GM12874 (cell line): ENCODE results near the gene MAML2.

Experiments
- TF ChIP-seq, protein P1 (sequence below): IDR thresholded peaks from 2 replicates; pipeline ENCODE4 v1.5.1; 2011; ENCODE audit warnings: low read depth, mild to moderate bottlenecking, control low read depth, low read length, moderate library complexity; ENCODE audit not compliant: insufficient read depth

The MAML2 gene

DNA sequence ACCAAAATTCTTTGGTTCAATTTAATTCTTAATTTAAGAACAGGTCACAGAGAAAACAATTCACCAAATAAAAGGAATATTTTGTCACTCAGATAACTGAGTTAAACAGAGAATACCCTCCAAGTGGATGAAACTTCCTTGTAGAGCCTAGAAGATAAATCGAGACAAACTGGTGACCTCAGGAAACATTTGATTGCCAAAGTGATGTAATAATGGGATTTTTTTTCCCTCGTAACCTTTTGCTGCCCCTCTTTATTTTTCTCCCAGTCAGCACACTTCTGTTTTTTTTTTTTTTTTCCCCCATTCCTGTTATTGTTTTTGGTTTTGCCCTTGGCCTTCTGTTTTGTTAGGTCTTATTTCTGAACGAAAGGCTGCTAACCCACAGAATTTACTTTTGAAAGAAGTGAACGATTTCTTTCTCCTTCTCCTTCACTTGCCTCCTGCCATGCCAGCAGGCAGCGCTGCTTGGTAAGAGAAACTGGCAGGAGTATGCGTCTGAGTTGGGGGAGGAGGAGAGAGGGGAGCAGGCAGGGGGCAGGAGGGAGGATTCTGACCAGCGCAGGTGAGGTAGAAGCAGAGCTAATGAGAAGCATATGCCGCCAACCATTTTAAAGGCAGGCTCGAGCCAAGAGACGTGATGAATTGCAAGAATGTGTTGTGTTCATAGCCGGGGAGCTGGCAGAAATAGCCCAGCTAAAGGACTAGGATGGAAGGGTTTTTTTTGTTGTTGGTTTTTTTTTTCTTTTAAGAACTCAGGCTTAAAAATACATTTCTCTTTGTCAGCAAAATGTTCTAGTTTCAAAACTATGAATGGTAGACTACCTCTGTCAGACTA lies 297.2 kb downstream of the MAML2 start:
- TF ChIP-seq, protein P1, sequence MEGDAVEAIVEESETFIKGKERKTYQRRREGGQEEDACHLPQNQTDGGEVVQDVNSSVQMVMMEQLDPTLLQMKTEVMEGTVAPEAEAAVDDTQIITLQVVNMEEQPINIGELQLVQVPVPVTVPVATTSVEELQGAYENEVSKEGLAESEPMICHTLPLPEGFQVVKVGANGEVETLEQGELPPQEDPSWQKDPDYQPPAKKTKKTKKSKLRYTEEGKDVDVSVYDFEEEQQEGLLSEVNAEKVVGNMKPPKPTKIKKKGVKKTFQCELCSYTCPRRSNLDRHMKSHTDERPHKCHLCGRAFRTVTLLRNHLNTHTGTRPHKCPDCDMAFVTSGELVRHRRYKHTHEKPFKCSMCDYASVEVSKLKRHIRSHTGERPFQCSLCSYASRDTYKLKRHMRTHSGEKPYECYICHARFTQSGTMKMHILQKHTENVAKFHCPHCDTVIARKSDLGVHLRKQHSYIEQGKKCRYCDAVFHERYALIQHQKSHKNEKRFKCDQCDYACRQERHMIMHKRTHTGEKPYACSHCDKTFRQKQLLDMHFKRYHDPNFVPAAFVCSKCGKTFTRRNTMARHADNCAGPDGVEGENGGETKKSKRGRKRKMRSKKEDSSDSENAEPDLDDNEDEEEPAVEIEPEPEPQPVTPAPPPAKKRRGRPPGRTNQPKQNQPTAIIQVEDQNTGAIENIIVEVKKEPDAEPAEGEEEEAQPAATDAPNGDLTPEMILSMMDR, result no peak

DNA sequence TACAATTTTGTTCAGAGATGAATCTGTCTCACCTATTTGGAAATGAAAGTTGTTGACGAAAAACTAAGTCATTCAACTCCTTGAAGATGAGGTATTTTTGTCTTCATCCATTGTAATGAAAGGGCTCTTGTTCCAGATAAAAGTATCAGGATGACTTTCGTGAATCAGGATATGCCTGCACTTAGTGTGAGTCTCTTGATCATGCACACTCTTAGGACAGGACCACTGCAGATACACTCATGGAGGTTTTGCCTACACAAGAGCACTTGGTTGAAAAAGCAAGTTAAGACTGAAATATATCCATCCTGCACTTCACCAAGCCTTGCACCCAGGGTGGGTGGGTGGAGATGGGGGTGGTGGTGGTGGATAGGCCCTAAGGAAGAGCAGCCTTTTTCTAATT lies 298.2 kb downstream of the MAML2 start:
- TF ChIP-seq, protein P1, result no peak

DNA sequence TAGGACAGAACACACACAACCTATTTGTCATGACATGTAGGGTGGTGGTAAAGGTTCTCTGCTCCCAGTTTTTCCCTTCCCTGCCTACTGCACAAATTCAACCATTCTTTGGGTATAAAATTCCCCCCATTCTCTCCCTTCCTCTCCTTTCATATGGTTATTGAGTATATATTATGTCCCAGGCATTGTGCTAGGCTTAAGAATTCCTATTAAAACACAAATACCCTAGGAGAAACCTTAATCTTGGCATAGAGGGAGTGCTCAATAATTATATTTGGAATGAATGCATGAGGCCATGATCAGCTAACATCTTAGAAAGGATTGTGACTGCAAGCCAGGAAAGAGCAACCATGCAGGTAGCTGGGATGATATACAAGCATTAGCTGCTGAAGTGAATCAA lies 298.7 kb downstream of the MAML2 start:
- TF ChIP-seq, protein P1, result no peak

DNA sequence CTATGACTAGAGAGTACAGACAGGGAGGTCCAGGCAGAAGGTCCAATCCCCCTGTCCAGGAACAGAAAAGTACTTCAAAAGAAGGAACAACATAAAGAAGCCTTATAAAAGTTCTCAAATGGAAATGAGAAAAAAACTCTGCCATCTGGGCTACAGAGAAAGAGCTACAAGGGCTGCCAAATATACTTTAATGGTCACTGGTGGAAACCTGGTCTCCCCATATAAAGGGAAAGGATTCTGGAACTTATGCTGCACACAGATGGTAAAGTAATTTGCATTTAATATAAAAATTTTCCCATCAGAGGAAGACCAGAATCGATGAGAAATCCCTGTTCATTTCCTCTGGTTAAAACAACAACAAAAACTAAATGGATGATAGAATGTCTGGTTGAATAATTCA lies 299.7 kb downstream of the MAML2 start:
- TF ChIP-seq, protein P1, result no peak

DNA sequence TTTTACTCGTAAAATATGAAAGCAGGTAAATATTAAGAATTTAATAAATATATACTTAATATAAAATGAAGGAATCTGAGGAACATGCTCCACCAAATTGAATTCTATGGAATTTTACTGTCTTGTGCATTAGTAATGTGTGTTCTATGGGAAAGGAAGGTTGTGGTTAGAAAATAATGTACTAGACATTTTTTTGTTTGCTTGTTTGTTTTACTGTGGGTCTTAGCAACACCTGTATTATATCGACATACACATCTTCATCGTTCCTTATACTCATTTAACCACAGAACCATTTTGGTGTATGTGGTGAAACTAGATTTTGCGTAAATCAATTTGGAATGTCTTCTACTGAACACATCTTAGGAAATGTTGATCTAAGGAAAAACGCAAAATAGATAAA lies 304.9 kb downstream of the MAML2 start:
- TF ChIP-seq, protein P1, result no peak

DNA sequence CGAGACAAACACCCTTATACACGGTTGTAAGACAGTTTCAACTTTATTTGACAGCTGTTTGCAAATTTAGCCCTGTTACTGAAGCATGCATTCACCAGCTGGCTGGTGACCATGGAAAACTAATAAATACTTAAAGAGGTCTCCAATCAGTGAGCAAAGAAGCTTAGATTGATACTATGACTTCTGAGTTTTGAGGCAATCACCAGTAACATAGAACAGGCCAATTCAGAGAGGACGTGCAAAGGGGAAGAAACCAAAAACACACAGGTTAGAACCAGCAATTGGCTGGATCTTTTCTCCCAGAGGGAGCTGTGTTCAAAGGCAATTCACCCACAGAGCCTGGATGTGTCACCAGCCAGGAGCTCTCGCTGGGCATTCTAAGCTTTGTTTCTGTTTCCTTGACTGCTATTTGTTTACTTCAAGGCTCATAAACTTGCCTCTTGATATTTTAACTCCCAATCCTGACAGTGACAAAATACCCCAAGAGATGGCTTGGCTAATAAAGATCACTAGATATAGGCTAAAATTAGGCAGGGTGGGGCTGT lies 305.5 kb downstream of the MAML2 start:
- TF ChIP-seq, protein P1, result no peak

DNA sequence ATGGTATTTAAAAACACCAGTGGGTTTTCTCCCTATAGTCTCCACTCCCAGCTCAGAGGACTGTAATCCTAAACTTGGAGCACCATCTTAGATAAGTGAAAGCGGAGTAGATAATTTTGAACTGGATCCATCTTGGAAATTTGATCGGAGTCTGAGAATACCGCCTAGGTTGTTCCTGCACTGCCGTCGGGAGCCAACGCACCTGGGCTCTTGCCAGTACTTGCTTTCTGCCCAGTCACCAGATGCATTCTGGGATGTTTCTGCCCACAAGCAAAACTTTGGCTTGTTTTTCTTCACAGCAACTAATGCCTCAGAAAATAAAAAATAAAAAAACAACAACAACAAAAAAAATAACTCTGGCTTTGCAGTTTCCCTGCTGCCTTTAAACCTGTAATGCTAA lies 306.1 kb downstream of the MAML2 start:
- TF ChIP-seq, protein P1, result no peak
